Immature natural killer cell (primary cell): ENCODE results near the gene SF3B2. TPM values are rescaled to one million over a fixed set of nuclear protein-coding genes. Genes with fewer than 3 reads are reported as not detected.
A peak's percentile ranks its signal among the peaks of the same experiment; 100 is the strongest.
"Not testable (repeated sequence)": the region's sequence is repeated elsewhere in the genome, so short reads cannot be mapped to it uniquely, and the experiment has no call there.

Source experiments
- DNase-seq, 3 donors: peaks; one replicate each; pipeline ENCODE4 v3.0.0; 2022; ENCODE audit warnings: mixed read lengths in 1 of 3
- H3K27ac Mint-ChIP-seq, 6 donors: one replicate each; pipeline ENCODE4 v1.8.0; 2020; ENCODE audit warnings: mixed read lengths in 6 of 6, mild to moderate bottlenecking in 5 of 6, inconsistent platforms in 4 of 6, moderate library complexity in 3 of 6
- H3K27me3 Mint-ChIP-seq, 3 donors: one replicate each; pipeline ENCODE4 v1.8.0; 2020 to 2021; ENCODE audit warnings: low read depth in 3 of 3, mild to moderate bottlenecking in 3 of 3, mixed read lengths in 3 of 3, moderate library complexity in 3 of 3, inconsistent platforms in 1 of 3
- H3K36me3 Mint-ChIP-seq, 3 donors: one replicate each; pipeline ENCODE4 v1.8.0; 2020; ENCODE audit warnings: mixed read lengths in 3 of 3, inconsistent platforms in 2 of 3, mild to moderate bottlenecking in 2 of 3
- H3K4me1 Mint-ChIP-seq, 2 donors: one replicate each; pipeline ENCODE4 v1.8.0; 2020; ENCODE audit warnings: inconsistent platforms in 2 of 2, mild to moderate bottlenecking in 2 of 2, mixed read lengths in 2 of 2, moderate library complexity in 1 of 2
- H3K4me3 Mint-ChIP-seq, 5 donors: one replicate each; pipeline ENCODE4 v1.8.0; 2020; ENCODE audit warnings: mild to moderate bottlenecking in 5 of 5, mixed read lengths in 5 of 5, inconsistent platforms in 3 of 5, moderate library complexity in 3 of 5
- H3K9me3 Mint-ChIP-seq, 6 donors: one replicate each; pipeline ENCODE4 v1.8.0; 2020; ENCODE audit warnings: mild to moderate bottlenecking in 6 of 6, mixed read lengths in 6 of 6, inconsistent platforms in 4 of 6, moderate library complexity in 3 of 6
- polyA plus RNA-seq, 3 donors: library from polyadenylated mRNA; unstranded; fragments of 300-500 nt; fragmentation: Illumina TruSeq; gene quantifications; one replicate each; pipeline ENCODE4 v1.2.3, GENCODE V29; 2021

SF3B2 gene
- polyA plus RNA-seq, 3 donors from 2014 or later: 71.7 to 141 (median 76.7) TPM

DNA sequence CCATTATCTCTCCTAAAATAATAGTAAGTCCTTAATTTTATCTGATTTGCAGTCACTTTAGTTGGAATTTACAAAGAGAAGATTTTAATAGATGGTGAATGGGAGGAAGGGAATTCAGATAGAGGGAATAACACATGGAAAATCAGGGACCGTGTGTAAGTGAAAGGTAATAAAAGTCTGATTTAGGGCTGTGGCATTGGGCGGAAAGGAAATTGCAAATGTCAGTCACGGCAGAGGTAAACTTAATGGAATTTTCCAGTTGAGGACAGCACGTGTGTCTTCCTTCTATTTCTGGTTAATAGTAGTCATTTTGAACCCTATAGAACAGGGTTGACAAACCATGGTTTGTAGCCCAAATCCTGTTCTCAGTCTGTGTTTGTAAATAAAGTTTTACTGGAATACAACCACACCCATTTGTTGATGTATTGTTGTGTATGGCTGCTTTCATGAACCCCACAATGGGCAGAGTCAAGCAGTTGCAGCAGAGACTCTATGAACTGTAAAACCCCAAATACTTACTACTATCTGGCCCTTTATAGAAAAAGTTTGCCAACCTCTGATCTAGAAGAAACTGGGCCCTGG lies 52.0 kb downstream of the SF3B2 start:
- peaks cover 0 to 12% (median 0%) of the 10 kb centered on the region in 3 donors for H3K36me3 Mint-ChIP-seq
- peak overlapping the region in 2 of 5 donors; percentile 3 to 21 for H3K4me3 Mint-ChIP-seq
- H3K9me3 Mint-ChIP-seq: no peaks in the 10 kb centered on the region
- peaks cover 0 to 3% (median 0%) of the 10 kb centered on the region in 3 donors for H3K27me3 Mint-ChIP-seq
- no peak for DNase-seq
- peaks cover 75 to 84% of the 10 kb centered on the region in 2 donors for H3K4me1 Mint-ChIP-seq
- H3K27ac Mint-ChIP-seq: peak overlapping the region in 5 of 6 donors; percentile 57 to 87 (median 61)

DNA sequence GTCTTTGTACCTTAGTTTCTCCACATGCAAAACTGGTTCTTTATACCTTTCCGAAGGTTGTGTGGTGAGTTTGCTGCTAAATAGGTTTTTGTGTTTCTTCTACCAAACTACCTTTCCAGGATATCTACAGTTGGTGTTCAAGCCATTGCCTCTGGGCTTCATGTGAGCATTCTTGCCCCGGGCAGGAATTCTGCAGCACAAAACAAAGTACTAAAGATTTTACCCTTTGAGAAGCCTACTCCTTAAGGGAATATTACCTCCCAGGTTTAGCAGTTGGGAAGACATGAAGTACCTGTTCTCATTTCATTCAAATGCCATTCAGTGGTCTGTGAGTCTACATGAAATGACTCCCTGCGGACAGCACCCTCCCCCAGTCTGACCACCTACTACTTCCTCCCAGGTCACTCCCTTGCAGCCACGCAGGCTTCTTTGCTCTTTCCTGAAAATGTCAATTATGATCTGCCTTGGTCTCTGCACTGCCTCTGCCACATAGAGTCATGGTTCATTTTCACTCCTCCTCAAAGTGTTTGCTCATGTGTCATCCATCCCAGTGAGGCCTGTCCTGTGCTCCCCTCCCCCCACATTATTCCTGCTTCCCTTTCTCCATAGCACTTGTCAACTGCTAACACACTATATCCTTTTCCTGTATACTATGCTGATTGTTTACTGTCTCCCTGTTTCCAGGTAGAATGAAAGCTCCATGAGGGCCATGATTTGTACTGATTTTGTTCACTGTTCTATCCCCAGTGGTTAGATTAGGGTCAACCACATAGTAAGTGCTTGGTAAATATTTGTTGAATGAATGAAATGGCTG lies 54.8 kb downstream of the SF3B2 start:
- H3K4me1 Mint-ChIP-seq: peaks cover 70 to 89% of the 10 kb centered on the region in 2 donors
- peaks cover 0 to 12% (median 0%) of the 10 kb centered on the region in 3 donors for H3K36me3 Mint-ChIP-seq
- peaks cover 0 to 3% (median 0%) of the 10 kb centered on the region in 3 donors for H3K27me3 Mint-ChIP-seq
- H3K27ac Mint-ChIP-seq: peak overlapping the region; percentile 80 to 94 (median 88)
- DNase-seq: no peak
- H3K4me3 Mint-ChIP-seq: peak overlapping the region; percentile 53 to 88 (median 73)
- H3K9me3 Mint-ChIP-seq: no peaks in the 10 kb centered on the region

- Mint-ChIP-seq H3K36me3 (peaks cover 0 to 12% (median 0%) of the 10 kb centered on the region in 3 donors), H3K4me1 (peaks cover 77 to 93% of the 10 kb centered on the region in 2 donors), H3K9me3 (no peaks in the 10 kb centered on the region), H3K4me3 (peak overlapping the region; percentile 53 to 88 (median 73)), H3K27ac (peak overlapping the region; percentile 80 to 94 (median 88)), H3K27me3 (peaks cover 0 to 3% (median 0%) of the 10 kb centered on the region in 3 donors)
- DNase-seq: no peak
These were observed 55.7 kb downstream of the SF3B2 start for GRCh38 chr11:66107600-66108510.

- peak overlapping the region in 1 of 5 donors; percentile 1 for H3K4me3 Mint-ChIP-seq
- peaks cover 83 to 94% of the 10 kb centered on the region in 2 donors for H3K4me1 Mint-ChIP-seq
- DNase-seq: no peak
- H3K36me3 Mint-ChIP-seq: peaks cover 0 to 9% (median 0%) of the 10 kb centered on the region in 3 donors
- H3K27me3 Mint-ChIP-seq: peaks cover 0 to under 1% (median 0%) of the 10 kb centered on the region in 3 donors
- H3K9me3 Mint-ChIP-seq: no peaks in the 10 kb centered on the region
- H3K27ac Mint-ChIP-seq: peak overlapping the region; percentile 75 to 94 (median 87)
These were observed 57.1 kb downstream of the SF3B2 start for GRCh38 chr11:66109294-66109693.

DNA sequence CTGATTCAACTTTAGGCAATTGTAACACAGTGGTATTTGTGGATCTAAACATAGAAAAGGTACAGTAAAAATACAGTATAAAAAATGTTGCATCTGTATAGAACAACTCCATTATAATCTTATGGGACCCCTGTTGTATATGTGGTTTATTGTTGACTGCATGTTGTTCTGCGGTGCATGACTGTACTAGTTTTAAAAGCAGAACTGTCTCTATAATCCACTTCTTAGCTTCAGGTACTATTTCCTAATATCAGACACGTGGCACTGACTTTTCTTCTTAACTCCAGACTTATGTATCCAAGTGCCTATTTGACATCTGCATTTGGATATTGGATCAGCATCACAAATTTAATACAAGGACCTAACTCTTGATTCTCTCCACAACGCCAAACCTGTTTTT lies 59.0 kb downstream of the SF3B2 start:
- no peaks in the 10 kb centered on the region for H3K9me3 Mint-ChIP-seq
- DNase-seq: no peak
- no peak overlapping the region for H3K4me3 Mint-ChIP-seq
- peaks cover 0 to 6% (median 0%) of the 10 kb centered on the region in 3 donors for H3K36me3 Mint-ChIP-seq
- H3K4me1 Mint-ChIP-seq: peaks cover 84 to 94% of the 10 kb centered on the region in 2 donors
- peak overlapping the region; percentile 9 to 83 (median 32) for H3K27ac Mint-ChIP-seq
- no peaks in the 10 kb centered on the region for H3K27me3 Mint-ChIP-seq

DNA sequence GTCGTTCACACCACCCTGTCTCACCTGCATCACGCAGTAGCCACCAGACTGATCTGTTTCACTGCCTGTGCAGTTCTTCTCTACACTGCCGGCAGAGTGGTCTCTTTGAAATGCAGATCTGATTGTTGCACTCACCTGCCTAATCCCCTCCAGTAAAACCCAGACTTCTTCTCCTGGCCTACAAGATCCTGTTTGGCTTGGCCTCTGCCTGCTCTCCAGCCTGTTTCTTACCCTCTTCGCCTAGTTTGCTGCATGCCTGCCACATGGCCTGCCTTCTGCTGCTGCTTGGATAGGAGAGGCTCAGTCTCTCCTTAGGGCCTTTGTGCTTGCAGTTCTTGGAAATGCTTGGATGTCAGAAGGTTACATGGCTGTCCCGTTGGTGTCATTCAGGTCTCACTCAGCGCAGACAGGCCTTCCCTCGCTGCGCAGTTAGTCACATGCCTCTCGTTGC lies 59.9 kb downstream of the SF3B2 start:
- no peak for DNase-seq
- peaks cover 0 to 3% (median 0%) of the 10 kb centered on the region in 3 donors for H3K27me3 Mint-ChIP-seq
- peaks cover 0 to 4% (median 0%) of the 10 kb centered on the region in 3 donors for H3K36me3 Mint-ChIP-seq

DNA sequence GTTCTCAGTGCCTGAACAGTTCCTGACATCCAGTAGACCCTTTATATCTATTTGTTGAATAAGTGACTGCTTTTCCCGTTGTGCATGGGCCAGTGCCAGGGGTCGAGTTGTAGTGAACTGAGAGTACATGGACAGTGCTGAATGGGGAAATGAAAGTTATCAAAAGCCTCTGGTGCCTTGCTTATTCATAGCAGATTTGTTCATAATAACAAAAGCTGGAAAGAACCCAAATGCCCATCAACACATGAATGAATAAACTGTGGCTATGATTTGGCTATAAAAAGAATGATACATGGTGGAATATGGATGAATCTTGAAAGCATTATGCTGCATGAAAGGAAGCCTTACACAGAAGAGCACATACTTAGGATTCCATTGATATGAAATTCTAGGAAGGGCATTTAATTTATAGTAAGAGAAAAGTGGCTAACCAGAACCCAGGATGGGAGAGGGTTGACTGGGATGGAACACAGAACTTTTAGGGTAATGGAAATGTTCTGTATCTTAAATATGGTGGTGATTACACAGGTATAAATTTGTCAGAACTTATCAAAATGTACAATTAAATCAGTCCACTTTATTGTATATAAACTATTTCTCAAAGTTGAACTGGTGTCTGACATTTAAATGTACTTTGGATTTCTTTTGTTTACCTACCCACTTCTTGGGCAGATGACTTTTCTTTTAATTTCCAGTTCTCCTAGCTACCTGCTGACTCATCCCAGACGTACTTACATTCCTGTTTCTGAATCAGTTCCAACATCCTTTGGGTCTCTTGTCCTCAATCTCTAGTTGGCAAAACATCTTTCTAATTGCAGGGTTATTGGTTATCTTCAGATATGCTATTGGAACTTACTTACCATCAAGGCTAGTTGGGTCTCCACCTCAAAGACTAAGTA lies 60.7 kb downstream of the SF3B2 start:
- Mint-ChIP-seq H3K27me3 (peaks cover 0 to 3% (median 0%) of the 10 kb centered on the region in 3 donors), H3K36me3 (no peaks in the 10 kb centered on the region), H3K4me1 (peaks cover 88 to 97% of the 10 kb centered on the region in 2 donors), H3K27ac (peak overlapping the region; percentile 39 to 89 (median 82)), H3K4me3 (peak overlapping the region in 2 of 5 donors; percentile 46 to 53), H3K9me3 (no peaks in the 10 kb centered on the region)
- no peak for DNase-seq

More for the DNA sequence above, 59.9 kb downstream of the SF3B2 start:
- H3K9me3 Mint-ChIP-seq: no peaks in the 10 kb centered on the region
- peaks cover 88 to 97% of the 10 kb centered on the region in 2 donors for H3K4me1 Mint-ChIP-seq
- H3K4me3 Mint-ChIP-seq: peak overlapping the region in 3 of 5 donors; percentile 1 to 38 (median 12)
- H3K27ac Mint-ChIP-seq: peak overlapping the region; percentile 0 to 79 (median 34)

GRCh38 chr11:66114957-66115356 lies 62.8 kb downstream of the SF3B2 start:
- not testable (repeated sequence) for DNase-seq, H3K27me3 Mint-ChIP-seq, H3K36me3 Mint-ChIP-seq, H3K9me3 Mint-ChIP-seq
- Mint-ChIP-seq H3K4me3 (peak overlapping the region; percentile 57 to 84 (median 81)), H3K4me1 (peaks cover 85 to 96% of the 10 kb centered on the region in 2 donors), H3K27ac (peak overlapping the region; percentile 77 to 99 (median 94))

DNA sequence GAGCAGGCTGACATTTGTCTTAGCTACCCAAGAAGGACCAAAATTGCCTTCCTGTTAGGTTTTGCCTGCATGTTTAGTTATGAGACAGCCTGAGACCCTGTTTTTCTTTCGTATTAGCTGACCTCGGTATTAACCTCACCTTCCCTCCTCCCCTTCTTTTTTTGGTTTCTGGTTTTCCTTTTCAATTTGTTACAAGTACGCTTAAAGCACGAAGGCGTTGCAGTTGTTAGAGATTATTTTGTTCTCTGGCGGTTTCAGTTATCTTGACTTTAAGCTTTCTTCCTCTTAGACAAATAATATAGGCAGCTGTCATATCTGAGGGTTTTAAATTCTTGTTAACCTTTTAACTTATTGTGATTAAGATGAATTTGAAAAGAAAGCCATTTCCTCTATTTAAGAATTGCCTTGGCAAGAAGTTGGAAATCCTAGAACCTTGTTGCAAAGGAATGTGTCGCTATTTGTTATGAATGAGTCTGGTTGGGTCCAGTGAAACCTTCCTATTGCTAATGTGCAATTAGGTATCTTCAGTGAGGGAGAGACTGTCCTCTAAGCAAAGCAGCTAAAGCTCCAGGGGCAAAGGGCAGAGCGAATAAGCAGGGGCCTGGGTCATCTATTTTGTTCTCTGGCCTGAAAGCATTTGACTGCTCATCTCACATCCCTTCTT lies 63.6 kb downstream of the SF3B2 start:
- Mint-ChIP-seq H3K36me3 (no peaks in the 10 kb centered on the region), H3K27me3 (peaks cover 0 to 3% (median 2%) of the 10 kb centered on the region in 3 donors), H3K4me3 (peak overlapping the region; percentile 57 to 84 (median 81)), H3K4me1 (peaks cover 90 to 94% of the 10 kb centered on the region in 2 donors), H3K27ac (peak overlapping the region; percentile 77 to 99 (median 94)), H3K9me3 (no peaks in the 10 kb centered on the region)
- DNase-seq: peak; percentile 70 to 77 (median 74)

DNA sequence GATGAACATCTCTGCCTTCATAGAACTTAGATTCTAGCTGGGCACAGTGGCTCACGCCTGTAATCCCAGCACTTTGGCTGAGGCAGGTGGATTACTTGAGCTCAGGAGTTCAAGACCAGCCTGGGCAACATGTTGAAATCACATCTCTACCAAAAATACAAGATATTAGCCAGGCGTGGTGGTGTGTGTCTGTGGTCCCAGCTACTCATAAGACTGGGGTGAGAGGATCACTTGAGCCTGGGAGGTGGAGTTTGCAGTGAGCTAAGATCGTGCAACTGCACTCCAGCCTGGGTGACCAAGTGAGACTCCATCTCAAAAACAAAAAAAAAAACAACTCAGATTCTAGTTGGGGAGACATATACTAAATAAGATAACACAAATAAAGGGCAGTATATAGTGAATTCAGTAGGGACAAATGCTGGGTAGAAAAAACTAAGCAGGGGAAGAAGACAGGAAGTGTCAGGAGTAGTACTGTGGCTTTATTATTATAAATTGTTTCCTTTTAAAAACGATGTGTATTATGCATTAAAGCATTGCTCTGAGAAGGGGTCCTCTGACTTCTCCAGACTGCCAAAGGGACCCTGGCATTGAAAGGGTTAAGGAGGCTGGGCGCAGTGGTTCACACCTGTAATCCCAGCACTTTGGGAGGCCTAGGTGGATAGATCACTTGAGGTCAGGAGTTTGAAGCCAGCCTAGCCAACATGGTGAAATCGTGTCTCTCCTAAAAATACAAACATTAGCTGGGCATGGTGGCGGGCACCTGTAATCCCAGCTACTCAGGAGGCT lies 64.6 kb downstream of the SF3B2 start:
- DNase-seq: no peak
- no peaks in the 10 kb centered on the region for H3K9me3 Mint-ChIP-seq
- H3K36me3 Mint-ChIP-seq: no peaks in the 10 kb centered on the region
- H3K4me3 Mint-ChIP-seq: peak overlapping the region; percentile 57 to 84 (median 81)
- peak overlapping the region; percentile 77 to 99 (median 94) for H3K27ac Mint-ChIP-seq
- peaks cover 0 to 3% (median 2%) of the 10 kb centered on the region in 3 donors for H3K27me3 Mint-ChIP-seq
- peaks cover 89 to 94% of the 10 kb centered on the region in 2 donors for H3K4me1 Mint-ChIP-seq

DNA sequence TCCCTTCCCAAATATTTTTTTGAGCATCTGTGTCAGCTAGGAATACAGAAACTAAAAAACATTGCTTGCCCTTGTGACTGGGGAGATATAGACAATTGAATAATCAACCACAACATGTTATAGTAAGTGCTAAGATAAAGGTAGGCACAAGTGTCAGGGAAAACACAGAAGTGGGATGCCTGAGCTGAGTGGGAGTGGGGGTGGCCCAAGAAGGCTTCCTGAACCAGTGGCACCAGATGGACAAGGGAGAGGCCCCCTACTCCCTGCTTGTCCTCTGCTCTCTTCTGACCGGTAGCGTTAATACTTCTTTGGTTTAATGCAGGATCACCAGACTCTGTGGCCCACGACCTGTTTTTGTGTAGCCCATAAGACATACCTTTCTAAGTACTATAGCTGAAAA lies 66.7 kb downstream of the SF3B2 start:
- Mint-ChIP-seq H3K4me3 (peak overlapping the region in 4 of 5 donors; percentile 14 to 51 (median 22)), H3K27me3 (peaks cover 0 to 3% (median 2%) of the 10 kb centered on the region in 3 donors), H3K4me1 (peaks cover 76 to 83% of the 10 kb centered on the region in 2 donors), H3K9me3 (no peaks in the 10 kb centered on the region), H3K36me3 (no peaks in the 10 kb centered on the region), H3K27ac (peak overlapping the region; percentile 65 to 83 (median 82))
- DNase-seq: no peak
